A172 (cell line): Measurements from ENCODE around the gene BNC2. TPM values are rescaled to one million over a fixed set of nuclear protein-coding genes. Genes with fewer than 3 reads are reported as not detected.
"Not testable (repeated sequence)": the region's sequence is repeated elsewhere in the genome, so short reads cannot be mapped to it uniquely, and the experiment has no call there.

Experiments
- DNase-seq: peaks from one replicate; pipeline ENCODE4 v3.0.0-alpha.2; 2015; ENCODE audit warnings: low spot score
- total RNA-seq: library from RNA; depleted of rRNA; stranded (reverse); fragments of >200 nt; shearing (Covaris generic); gene quantifications from 2 replicates; pipeline ENCODE4 v1.2.3, GENCODE V29; 2014

BNC2 gene
- total RNA-seq, 1 experiment from 2014 or later: 9.9 TPM

DNA sequence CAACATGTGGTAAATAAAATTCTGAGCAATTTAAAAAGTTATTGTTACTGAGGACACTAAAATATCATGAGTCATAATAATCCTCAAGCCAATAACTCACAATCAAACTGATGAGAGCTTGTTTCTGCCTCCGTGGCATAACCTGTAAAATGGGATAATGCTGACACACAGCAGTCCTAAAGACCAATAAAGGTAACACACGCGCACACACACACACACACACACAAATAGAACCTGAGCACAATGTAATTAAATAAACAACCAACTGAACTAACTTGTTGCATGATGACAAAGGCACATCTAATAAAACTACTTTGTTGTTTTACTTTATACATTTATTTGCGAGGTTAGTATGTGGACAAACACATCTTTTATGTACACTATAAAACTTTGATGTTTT lies 358.2 kb downstream of the BNC2 start:
- DNase-seq: no peak

DNA sequence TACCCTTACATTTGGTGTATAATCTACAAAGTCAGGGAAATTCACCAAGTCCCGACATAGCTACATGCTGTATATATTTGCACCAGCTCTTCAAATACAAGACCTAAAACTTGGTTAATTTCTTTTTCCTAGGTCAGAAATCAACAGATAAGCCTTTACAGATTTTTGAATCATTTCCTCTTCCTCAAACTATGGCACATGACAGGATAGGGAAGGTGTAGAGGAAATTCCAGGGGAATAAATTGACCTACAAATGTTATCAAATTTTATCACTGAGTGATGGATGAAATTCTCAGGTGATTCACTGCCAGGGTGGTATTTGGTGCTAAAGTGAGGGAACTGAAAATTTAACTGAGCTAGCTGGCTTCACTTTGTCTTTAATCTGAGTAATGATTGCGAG lies 360.0 kb downstream of the BNC2 start:
- DNase-seq: no peak

DNA sequence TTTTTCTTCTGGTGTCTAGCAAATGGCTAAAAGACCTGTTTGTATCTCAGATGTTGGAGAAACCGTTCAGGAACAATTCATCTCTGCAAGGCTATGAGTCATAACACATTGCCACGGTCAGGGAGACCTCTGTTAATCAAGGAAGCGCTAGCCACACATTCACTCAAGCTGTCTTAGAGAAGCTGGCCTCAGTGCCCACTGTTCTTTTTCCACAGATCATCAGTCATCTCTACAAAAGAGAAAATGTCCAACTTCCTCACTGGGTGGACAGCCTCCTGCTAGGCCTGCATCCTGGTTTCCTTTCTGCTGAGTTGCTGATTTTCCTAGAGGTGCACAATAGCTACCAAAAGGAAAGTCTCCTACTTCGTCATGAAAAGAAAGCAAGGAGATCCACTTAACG lies 360.5 kb downstream of the BNC2 start:
- DNase-seq: peak; percentile 84

GRCh38 chr9:16505199-16505598 lies 365.3 kb downstream of the BNC2 start:
- peak; percentile 64 for DNase-seq

DNA sequence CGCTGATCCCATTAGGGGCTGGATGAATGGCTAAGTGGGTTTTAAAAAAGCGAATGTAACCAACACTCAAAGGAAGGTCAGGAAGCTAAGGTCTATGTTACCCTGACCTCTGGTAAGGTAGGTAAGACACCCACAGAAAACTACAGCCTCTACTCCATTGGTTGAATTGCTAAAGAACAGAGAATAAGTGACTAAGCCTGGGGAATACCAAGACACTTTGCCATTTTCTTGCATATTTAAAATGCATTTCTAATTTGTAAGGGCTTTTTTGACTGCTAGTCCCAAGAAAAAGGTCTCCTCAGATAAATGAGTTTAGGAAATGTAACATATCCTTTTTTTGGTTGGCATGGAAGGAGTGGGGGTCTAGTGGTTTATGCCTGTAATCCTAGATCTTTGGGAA lies 368.7 kb downstream of the BNC2 start:
- DNase-seq: no peak

DNA sequence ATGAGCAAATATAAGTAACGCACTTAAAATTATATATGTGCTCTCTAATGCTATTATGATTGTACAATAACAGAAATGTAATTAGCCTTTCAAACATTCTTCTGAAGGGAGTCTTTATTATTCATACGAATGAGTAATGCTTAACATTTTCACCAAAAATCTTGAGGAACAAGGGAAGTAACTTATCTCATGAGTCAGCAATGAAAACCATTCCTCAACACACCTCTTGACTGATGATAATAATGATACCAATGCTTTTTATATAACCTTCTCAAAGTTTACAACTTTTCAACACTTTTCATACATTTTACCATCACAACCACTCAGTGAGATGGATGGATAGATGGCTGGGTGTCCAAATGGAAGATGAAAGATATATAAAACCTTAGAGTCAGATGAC lies 369.3 kb downstream of the BNC2 start:
- peak; percentile 70 for DNase-seq

DNA sequence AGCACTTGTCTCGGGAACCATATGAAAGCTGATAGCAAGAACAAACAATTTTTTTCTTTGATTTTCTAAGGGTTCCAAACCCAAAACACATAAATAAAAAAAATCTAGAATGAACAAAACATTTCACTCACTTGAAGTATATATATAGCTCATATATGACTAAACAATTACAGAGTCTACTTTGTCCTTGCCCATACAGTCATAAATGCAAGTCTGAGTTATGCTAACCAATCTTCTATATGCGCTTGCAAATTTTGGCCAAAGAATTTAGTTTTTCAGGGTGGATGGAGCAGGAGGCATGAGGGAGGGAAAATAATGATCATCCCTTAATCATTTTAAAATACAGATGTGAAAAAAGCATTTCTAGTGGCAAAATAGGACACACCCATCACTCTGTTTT lies 370.1 kb downstream of the BNC2 start:
- no peak for DNase-seq

- no peak for DNase-seq
These were observed 370.6 kb downstream of the BNC2 start for GRCh38 chr9:16499892-16500291.

DNA sequence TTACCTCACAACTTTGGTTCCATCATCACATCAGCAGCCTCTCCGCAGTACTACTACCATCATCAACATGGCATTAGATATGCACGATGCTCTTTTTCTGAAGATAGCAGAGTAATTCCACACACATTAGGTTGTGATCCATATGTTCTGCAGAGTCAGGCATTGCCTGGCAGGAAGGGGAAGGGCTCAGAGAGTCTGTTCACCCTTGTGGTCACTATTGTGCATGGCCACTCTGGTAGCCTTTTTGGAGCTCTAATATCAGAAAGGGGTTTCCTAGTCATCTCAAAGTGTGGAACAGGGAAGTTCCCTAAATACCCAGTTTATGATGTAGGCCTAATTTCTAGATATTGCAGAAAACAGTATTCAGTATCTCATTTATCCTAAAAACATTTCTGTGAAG lies 373.6 kb downstream of the BNC2 start:
- DNase-seq: no peak

DNA sequence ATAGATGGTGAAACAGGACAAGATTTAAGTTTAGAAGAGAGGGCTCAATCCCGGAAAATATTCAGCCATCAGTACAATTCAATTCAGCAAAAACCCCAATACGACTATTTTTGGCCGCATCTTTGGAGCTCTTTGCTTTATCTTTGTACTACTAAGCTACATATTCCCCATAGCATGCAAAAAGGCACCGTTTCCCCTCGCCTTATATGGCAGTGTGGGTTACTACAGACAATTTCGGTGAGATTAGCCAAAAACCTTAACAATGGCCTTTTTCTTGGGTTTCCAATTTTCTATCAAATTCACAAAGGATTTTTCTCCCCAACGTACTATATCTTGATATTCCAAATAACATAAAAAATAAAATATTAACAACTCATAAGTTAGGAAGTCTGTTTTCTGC lies 382.6 kb downstream of the BNC2 start:
- no peak for DNase-seq

DNA sequence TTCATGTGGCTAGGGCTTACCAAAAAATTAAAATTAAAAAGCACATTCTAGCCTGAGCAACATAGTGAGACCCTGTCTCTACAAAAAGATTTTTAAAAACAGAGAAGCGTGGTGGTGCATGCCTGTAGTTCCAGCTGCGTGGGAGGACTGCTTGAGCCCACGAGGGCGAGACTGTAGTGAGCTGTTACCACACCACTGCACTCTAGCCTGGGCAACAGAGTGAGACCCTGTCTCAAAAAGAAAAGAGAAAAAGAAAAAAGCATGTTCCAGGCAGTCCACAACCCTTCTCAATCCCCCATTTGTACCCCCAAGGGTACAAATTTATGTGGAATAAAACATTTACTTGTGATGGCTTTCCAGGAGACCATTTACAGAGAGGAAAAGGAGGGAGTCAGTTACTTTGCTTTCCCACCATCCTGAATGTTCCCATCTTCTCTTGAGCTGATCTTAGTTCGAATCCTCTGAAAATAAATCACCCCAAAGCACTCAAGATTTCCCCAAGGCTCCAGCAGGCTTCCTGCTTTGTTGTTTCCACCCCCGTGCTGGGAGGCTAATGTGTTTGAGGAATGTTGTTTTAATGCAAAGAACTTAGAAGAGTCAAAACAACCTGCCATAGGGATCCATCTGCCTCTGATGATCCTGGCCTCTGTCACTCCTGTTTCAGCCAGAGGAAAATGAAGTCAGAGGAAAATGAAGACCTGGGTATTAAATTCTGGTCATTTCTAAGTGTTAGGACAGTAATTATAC lies 384.7 kb downstream of the BNC2 start:
- DNase-seq: no peak

DNA sequence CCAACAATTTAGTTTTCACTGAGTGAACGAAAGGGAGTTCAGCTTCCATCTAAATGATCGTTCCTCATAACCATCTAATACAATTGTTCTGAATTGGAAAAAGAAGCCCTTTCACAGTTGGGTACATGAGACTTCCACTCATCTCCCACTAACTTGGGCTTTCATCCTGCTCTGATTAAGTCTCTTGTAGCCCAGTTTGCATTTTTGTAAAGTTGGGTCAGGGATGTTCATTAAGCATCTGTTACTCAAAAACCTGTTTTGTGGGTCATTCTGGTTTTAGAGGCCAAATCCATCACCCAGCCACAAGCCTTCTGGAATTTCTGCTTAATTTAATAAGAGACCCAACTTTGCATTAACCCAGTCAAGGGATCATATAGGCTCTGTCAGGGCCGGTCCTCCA lies 385.3 kb downstream of the BNC2 start:
- DNase-seq: no peak

GRCh38 chr9:16484744-16485143 lies 385.7 kb downstream of the BNC2 start:
- DNase-seq: no peak

- DNase-seq: no peak
These were observed 386.3 kb downstream of the BNC2 start for GRCh38 chr9:16484180-16484579.

DNA sequence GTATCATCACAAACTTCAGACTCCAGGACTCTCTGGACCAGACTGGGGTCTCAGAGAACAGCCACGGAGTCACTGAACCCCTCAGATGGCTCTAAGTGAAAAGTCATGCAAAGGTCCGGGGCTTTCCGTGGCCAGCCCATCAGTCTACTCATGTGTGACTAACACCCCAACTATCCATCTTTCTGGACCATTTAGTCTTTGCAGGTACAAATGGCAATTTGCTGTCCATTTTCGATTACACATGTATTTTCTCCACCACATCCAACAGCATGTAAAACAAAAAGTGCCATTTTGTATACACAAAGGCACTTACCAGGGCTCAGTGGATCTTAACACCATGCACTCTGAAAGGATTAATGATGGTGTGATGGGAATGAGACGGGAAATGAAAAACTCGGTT lies 387.7 kb downstream of the BNC2 start:
- DNase-seq: peak; percentile 32

- DNase-seq: not testable (repeated sequence)
These were observed 389.9 kb downstream of the BNC2 start for GRCh38 chr9:16480584-16480983.

DNA sequence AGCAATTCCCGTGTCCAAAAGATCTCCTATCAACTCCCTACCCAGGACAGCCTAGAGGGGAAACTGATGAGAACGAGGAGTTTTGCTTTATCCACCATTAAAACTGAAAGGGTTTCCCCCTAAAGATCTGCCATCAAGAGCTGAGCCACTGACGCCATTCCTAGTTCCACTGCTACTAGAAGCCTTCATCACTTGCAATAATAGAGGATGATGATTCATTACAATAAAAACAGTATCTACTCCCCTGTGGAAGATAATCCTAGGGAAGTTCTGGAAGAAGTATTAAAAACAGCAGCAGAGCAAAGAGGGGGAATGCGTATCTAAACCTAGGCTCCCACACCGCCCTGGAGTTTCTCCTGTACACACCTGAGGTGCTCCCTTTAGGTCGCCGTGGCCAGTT lies 394.5 kb downstream of the BNC2 start:
- peak; percentile 23 for DNase-seq

DNA sequence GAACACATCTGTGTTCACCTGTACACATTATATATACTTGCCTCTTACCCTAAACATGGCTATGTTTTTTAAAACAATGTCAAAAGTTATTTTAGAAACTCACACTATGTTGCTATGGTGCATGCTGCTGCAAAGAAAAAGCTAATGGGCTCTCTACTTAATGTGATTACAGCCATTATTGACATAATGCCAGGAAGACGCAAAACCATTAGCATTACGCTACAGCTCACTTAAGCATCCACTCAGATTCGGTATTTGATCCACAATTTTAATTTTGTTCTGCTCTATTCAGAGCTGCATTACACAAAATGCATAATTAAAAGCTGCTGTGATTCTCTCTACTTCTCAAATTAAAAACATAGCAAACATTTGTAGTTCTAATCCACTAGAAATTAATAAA lies 395.2 kb downstream of the BNC2 start:
- DNase-seq: no peak

- no peak for DNase-seq
These were observed 401.3 kb downstream of the BNC2 start for GRCh38 chr9:16469184-16469583.

GRCh38 chr9:16461851-16462250 lies 408.6 kb downstream of the BNC2 start:
- no peak for DNase-seq

GRCh38 chr9:16461137-16461840 lies 409.2 kb downstream of the BNC2 start:
- DNase-seq: no peak

DNA sequence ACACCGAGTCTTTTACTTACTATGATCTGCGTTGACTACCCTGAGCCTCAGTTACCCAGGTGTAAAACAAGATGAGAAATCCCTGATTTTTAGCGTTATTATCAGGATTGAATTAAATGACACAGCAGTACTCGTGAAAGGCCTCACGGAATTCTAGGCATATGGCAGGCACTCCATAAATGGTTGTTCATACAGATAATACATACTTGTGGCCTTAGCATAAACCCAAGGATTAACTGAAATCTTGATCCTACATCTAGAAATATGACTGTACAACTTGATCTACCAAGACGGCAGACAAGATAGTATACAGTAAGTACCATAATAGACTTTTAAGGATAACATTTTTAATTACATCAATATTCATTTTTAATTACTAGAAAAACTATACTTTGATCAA lies 409.8 kb downstream of the BNC2 start:
- no peak for DNase-seq

DNA sequence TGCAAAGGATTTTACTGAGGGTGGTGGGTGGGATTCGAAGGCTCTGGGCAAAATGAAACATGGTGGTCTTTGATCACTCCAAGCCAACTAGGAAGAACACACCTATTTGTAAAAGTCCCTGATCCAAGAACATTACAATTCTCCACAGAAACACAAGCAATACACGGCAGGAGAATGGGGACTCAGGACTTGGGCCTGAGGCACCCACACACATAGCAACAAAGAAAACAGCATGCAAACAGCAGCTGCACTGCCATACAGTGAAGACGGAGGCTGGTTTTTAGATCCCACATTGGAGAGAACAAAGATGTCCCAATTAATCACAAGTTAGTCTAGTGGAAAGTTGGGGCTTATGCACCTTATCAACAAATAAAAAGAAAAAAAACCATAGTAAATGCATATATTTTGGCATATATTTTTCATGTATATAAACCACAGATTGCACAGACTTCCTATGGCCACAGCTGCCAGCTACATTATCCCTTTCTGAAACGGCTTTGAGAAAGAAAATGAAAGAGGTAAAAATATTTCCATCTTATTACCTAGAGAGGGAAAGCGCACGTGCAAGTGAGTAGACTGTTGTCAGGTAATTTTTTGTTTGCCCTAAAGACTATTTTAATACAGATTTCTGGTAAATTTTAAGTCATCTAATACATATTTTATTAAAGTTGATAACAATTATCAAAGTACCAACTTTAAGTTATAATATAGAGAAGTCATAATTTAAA lies 410.9 kb downstream of the BNC2 start:
- no peak for DNase-seq
